GM21390 (cell line): Measurements from ENCODE around the gene TNXB.
"Not testable (repeated sequence)": the region's sequence is repeated elsewhere in the genome, so short reads cannot be mapped to it uniquely, and the experiment has no call there.

Experiments
- ATAC-seq: cut with Tn5 transposase; IDR thresholded peaks from one replicate; pipeline ENCODE4 v1.9.1; 2021; ENCODE audit not compliant: unreplicated experiment

Gene TNXB

DNA sequence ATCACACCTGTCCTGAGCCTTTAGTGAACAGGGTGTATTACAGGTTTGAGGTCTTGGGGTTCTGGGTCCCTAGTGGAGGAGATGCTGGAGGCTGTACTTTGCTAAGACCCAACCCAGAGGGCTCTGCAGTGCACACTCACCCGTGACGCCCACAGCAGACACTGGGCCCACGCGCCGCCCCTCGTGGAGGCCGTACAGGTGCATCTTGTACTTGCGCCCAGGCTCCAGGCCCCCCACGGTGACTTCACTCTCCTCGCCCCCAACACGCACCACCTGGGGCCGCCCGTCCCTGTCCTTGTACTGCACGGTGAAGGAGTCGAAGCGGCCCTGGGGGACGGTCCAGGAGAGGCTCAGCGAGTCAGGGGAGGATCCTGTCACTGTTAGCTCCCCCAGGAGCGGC is 41.6 kb downstream of the TNXB start:
- ATAC-seq, result not testable (repeated sequence)

DNA sequence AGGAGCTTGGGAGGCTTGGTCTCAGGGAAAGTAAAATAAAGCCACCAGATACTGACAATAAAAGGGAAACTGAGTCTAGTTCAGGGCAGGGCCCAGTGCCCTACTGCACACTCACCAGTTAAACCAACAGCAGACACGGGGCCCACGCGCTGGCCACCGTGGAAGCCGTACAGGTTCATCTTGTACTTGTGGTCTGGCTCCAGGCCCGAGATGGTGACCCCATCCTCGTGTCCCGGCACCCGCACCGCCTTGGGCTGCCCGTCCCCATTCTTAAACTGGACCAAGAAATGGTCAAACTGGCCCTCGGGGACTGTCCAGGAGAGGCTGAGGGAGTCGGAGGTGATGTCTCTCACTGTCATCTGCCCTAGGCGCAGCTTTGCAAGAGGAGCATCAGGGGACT is 44.4 kb downstream of the TNXB start:
- ATAC-seq, result no peak

DNA sequence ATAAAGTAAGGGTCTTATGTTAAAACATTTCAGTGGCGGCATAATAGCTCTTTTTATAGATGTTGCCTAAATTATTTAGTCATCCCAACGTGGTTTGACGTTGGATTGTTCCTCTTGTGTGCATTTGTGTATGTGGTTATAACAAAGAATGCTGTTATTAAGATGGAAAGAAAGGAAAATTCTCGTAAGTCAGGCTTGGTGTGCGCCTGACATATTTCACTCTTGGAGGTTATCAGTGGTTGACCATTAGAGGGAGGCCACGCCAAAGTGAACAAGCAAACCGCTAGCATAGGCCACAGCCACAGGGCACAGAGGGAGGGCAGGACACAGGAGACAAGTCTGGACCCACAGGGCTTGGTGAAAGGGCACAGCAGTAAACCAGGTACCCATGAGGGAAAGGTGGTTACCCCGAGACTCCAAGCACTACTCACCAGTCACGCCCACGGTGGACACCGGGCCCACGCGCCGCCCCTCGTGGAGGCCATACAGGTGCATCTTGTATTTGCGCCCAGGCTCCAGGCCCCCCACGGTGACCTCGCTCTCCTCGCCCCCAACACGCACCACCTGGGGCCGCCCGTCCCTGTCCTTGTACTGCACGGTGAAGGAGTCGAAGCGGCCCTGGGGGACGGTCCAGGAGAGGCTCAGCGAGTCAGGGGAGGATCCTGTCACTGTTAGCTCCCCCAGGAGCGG is 48.0 kb downstream of the TNXB start:
- no peak for ATAC-seq

DNA sequence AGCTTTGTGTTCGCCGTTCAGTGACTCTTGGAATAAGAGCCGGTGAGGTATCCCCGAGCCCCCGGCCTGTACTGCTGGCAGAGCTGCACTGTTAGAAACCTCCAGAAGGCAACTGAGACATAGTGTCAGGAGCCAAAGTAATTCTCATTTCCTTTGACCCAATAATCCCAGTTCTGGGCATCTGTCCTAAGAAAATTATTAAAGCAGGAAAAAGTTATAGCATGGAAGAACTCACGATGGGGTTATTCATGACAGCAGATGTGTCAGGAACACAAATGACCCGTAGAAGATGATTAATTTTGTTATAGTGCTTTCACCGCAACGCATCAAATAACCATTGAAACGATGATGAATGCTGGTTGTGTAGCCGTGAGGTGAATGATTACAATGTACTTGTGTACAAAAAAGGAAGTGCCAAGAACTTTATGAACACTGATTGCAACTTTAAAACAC is 50.6 kb downstream of the TNXB start:
- ATAC-seq, result no peak

DNA sequence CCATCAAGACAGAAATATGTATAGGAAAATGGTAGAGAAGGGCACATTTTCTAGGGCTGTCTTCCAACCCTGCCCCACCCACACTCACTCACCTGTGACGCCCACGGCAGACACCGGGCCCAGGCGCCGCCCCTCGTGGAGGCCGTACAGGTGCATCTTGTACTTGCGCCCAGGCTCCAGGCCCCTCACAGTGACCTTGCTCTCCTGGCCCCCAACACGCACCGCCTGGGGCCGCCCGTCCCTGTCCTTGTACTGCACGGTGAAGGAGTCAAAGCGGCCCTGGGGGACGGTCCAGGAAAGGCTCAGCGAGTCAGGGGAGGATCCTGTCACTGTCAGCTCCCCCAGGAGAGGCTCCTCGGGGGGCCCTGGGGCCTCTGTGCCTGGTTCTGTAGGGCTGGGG is 51.2 kb downstream of the TNXB start:
- no peak for ATAC-seq

DNA sequence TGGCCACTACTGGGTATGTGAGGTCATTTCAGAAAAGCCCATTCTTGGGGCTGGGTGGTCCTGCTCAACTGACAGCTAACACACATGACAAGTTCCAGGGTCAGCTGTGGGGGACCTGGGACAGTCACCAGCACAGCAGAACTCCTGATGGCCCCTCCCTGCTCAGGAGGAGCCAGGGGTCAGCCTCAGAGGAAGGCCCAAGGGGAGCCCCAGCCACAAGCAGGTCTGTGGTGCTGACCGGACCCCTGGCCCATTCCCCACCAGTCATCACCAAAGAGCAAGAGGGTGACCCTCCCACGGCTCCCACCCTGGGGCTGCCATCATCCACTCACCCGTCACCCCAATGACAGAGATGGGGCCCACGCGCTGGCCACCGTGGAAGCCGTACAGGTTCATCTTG is 52.9 kb downstream of the TNXB start:
- ATAC-seq, result no peak

DNA sequence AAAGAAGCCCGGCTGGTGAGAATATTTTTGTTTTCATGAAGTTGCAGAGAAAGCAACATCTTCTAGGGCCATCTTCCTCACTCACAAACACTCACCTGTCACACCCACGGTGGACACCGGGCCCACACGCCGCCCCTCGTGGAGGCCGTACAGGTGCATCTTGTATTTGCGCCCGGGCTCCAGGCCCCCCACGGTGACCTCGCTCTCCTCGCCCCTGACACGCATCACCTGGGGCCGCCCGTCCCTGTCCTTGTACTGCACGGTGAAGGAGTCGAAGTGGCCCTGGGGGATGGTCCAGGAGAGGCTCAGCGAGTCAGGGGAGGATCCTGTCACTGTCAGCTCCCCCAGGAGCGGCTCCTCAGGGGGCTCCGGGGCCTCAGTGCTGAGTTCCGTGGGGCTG is 53.4 kb downstream of the TNXB start:
- not testable (repeated sequence) for ATAC-seq

DNA sequence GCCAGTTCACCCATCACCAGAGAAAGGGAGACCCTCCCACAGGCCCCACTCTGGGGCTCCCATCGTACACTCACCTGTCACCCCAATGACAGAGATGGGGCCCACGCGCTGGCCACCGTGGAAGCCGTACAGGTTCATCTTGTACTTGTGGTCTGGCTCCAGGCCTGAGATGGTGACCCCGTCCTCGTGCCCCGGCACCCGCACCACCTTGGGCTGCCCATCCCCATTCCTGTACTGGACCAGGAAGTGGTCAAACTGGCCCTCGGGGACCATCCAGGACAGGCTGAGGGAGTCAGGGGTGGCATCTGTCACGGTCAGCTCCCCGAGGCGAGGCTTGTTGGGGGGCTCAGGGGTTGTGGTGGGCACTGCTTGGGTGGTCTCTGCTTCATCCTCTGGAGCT is 55.8 kb downstream of the TNXB start:
- ATAC-seq, result not testable (repeated sequence)

DNA sequence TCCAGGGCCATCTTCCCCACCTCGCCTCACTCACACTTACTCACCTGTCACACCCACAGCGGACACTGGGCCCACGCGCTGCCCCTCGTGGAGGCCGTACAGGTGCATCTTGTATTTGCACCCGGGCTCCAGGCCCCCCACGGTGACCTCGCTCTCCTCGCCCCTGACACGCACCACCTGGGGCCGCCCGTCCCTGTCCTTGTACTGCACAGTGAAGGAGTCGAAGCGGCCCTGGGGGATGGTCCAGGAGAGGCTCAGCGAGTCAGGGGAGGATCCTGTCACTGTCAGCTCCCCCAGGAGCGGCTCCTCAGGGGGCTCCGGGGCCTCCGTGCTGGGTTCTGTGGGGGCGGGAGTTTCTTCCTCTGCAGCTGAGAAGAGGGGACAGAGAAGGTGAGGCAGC is 56.5 kb downstream of the TNXB start:
- not testable (repeated sequence) for ATAC-seq

DNA sequence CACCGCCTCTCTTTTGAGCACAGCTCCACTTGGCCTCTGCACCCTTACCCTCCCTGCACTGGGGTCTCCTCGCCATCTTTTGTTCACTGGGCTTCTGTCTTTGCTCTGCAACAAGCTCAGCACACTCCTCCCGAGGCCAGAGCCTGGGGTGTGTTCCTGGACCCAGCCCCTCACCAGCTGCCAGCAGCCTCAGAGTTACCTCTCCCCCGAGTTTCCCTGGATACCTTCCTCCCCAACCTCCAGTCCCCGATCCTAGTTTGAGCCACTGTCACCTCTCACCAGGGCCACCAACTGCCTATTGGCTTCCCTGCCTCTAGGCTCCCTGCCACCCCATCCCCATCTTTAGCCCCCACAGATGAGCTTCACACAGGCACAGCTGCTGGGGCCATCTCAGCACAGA is 58.6 kb downstream of the TNXB start:
- no peak for ATAC-seq

DNA sequence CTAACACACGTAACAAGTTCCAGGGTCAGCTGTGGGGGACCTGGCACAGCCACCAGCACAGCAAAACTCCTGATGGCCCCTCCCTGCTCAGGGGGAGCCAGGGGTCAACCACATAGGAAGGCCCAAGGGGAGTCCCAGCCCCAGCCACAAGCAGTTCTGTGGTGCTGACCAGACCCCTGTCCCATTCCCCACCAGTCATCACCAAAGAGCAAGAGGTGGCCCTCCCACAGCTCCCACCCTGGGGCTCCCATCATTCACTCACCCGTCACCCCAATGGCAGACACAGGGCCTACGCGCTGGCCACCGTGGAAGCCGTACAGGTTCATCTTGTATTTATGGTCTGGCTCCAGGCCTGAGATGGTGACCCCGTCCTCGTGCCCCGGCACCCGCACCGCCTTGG is 59.4 kb downstream of the TNXB start:
- ATAC-seq, result not testable (repeated sequence)

DNA sequence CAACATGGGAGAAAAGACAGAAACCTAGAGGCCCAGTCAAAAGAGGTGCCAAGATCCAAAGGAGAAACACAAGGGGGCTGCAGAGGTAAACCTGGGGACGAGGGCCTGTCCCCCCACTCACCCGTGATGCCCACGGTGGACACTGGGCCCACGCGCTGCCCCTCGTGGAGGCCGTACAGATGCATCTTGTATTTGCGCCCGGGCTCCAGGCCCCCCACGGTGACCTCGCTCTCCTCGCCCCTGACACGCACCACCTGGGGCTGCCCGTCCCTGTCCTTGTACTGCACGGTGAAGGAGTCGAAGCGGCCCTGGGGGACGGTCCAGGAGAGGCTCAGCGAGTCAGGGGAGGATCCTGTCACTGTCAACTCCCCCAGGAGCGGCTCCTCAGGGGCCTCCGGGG is 60.0 kb downstream of the TNXB start:
- not testable (repeated sequence) for ATAC-seq

DNA sequence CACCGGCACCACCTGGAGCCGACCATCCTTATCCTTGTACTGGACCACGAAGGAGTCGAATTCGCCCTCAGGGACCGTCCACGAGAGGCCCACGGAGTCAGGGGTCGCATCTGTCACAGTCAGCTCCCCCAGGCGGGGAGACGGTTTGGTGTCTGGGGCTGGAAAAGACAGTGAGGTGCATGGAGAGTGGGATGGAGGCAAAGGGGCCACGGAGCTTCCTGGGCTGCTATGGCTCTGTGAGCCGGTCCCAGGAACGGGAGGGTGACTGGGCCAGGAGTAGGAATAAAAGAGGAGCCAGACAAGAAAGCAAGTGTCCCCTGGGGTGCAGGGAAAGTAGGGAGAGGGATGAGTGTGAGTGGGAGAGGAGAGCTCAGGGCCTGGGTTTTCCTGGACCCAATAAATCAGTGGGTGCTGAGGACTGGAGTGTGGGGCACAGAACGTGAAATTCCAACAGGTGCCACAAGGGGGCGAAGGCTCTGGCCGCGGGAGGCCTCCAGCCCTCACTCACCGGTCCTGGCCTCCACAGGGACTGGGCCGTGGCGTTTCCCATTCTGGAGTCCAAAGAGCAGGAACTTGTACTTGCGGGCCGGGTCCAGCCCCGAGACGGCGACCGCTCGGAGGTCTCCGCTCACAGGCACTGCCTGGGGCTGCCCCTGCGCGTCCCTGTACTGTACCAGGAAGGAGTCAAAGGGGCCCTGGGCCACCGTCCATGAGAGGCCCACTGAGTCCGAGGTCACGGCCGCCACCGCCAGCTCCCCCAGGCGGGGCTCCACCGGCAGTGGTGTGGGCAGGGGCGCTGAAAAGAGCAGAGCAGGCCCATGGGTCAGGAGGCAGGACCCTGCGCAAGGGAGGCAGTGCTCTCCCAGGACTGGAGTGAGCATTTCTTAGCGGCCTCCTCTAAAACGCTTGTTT is 61.0 kb downstream of the TNXB start:
- ATAC-seq, result no peak

DNA sequence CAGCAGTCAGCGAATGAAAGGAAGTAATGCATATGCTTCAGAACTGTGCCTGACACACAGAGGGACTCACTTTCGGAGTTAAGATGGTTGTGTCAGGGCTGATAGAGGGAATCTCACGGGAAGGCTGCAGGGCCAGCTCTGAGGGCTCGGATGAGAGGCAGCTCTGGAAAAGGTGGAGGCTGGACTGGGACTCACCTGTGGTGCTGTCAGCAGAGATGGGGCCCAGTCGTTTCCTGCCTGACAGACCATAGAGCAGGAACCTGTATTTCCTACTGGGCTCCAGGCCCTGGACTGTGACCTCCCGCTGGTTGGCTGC is 61.6 kb downstream of the TNXB start:
- ATAC-seq, result no peak

DNA sequence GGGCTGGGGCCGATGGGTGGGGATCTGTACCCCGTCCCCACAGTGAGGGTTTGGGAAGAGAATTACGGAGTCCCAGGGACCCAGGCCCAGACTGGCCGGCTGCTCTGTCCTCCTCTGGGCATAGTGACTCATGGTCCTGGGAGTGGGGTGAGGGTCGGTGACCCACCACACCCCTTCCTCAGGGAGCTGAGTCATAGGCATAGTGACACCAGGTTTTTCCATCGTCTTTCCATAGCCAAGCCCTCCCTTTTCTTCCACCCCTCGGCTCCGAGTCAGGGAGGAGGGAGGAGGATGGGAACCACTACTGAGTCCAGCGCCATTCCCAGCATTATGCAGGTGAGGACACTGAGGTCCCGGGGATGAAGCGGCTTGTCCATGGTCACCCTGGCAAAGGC is 62.1 kb downstream of the TNXB start:
- ATAC-seq, result no peak

DNA sequence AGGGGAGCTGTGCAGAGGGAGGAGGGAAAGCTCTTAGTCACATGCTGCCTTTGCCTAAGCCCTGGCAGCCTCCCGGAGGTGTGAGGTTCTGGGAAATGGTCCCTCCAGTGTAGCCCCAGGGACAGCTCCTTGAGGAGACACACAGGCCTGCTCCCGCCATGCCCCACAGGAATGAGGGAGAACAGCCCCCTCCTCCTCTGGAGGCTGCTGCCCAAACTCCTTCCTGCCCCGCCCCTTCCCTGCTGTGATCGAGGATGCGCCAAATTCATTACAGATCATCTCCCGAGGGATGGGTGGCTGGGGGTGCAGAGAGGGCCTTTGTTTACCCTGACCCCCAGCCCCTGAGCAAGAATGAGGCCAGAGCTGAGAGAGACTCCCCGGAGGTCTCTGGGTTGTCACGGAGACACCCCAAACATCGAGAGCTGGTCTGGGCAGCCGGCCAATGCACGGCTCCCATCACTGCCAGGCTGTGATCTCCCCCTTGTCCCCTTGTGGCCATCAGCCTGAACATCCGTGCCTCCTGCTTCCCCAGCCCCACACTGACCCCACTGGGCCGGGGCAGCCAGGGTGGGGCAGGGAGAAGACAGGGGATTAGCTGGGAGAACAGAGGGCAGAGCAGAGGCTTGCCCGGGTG is 62.6 kb downstream of the TNXB start:
- no peak for ATAC-seq

DNA sequence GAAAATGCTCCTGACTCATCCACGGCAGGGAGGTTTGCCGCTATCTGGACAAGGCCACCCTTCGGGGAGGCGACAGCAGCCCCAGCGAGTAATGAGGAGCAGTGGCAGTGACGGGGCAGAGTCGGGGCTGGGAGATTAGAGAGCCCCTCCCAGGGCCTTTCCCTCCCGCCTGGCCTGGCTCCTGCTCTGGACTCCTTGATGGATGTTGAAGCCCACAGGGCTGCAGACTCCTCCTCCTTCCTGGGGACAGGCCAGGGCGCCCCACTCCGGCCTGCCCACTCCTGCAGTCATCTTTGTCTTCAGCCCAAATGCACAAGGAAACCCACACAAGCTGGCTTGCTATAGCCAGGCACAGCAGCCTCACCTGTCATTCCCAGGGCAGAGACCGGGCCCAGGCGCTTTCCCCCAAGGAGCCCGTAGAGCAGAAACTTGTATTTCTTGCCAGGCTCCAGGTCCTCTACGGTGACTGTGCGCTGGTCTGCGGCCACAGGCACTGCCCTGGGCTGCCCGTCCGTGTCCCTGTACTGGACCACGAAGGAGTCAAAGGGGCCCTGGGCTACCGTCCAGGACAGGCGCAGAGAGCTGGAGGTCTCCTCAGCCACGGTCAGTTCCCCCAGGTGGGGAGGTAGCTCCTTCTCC is 63.2 kb downstream of the TNXB start:
- no peak for ATAC-seq

DNA sequence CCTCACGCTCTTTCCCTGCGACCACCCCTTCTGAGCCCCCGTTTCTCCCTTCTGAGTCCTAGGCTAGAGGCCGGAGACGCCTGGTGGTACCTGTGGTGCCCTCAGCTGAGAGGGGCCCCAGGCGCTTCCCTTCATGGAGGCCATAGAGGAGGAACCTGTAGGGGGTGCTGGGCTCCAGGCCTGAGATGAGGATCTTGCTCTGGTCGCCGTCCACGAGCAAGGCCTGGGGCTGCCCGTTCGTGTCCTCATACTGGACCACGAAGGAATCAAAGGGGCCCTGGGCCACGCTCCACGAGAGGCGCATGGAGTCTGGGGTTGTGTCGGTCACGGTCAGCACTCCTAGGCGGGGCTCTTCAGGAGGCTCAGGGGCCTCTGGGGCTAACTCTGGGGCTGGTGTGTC is 64.2 kb downstream of the TNXB start:
- ATAC-seq, result not testable (repeated sequence)

DNA sequence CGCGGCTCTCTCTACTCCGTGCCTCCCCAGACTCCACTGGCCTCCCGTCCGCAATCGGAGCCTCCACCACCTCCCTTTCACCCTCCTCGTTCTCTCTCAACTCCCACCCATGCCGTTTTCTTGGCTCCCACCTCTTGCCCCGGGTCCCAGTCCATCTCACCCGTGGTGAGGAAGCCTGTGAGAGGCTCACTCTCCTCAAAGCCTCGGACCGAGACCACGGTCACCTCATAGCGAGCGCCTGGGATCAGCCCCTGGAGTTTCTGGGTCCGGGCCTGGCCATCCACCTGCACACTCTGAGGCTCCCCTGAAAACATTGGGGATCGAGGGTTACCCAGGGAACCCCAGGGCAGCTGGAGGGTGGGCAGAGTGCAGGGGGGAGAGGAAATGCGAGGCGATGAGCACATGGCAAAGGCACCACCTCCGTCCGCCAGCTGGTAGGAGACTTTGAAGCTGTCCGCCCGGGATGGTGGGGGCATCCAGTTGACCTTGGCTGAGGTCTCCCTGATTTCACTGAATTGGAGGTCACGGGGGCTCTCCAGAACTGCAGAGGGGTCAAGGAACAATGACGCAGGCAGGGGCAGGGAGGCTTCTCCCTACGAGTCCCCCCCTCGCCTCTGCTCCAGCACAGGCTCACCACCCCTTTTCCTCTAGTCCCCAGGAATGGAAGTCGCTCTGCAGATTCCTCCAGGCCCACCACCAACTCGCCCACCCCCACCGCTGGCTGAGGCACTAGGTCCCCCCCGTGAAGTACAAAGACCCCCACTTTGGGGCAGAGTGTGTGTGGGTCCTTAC is 65.4 kb downstream of the TNXB start:
- not testable (repeated sequence) for ATAC-seq

DNA sequence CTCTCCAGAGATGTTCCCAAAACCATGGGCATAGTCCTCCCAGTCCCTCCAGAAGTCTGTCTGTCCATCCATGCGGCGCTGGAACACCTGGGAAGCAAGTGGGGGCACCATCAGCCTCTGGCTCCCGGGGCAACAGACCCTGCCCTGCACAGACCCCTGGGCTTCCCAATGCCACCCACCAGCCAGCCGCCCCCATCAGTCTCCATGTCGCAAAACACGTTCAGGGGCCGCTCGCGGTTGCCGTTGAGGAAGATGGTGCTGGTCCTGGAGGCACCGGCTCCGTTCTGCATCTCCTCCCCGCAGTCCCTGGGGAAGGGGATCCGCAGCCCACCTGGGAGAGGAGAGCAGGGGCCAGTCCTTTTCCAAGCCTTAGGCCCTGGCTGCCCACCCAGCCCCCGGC is 66.9 kb downstream of the TNXB start:
- ATAC-seq, result not testable (repeated sequence)

DNA sequence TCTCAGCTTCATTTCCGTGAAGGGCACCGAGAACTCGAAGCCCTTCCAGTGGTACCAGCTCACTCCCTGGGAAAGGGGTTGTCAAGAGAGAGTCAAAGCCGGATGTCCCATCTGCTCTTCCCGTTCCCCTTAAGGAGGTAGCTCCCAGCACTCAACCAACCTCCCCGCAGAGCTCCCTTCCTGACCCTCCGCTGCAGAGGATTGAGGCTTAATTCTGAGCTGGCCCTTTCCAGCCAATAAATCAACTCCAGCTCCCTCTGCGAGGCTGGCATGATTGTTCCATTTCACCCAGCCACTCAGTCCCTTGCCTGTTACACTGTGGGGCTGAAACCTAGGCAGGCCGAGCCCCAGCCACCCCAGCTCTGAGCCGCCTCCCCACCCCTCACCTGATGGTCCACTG is 67.8 kb downstream of the TNXB start:
- not testable (repeated sequence) for ATAC-seq
